Activated CD4-positive, alpha-beta T cell treated with anti-CD3 and anti-CD28 coated beads, Interleukin-2, amount 50 U/mL, for 24 hours (primary cell): ENCODE measurements around the gene KRTAP10-8.
A peak's percentile ranks its signal among the peaks of the same experiment; 100 is the strongest.
"Not testable (repeated sequence)": the region's sequence is repeated elsewhere in the genome, so short reads cannot be mapped to it uniquely, and the experiment has no call there.

ENCODE experiments used
- DNase-seq, 2 donors: peaks; one replicate each; pipeline ENCODE4 v3.0.0-alpha.2; 2020; ENCODE audit warnings: low read depth in 1 of 2, low spot score in 1 of 2

The KRTAP10-8 gene

DNA sequence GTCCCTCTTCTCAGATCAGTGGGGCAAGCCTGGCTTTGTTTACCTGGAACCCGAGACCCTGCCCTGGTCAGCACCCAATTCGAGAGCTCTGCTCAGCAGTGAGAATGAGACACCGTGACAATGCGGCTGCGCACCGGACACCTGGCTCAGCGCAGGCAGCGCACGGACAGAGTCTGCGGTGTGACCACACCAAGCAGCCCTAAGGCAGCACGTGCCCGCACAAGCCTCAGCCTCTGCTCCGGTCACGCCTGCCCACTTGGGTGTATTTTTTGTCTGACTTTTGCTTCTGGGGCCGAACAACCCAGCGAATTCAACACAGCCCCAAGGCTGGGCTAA is 4.7 kb downstream of the KRTAP10-8 start:
- DNase-seq, result no peak

DNA sequence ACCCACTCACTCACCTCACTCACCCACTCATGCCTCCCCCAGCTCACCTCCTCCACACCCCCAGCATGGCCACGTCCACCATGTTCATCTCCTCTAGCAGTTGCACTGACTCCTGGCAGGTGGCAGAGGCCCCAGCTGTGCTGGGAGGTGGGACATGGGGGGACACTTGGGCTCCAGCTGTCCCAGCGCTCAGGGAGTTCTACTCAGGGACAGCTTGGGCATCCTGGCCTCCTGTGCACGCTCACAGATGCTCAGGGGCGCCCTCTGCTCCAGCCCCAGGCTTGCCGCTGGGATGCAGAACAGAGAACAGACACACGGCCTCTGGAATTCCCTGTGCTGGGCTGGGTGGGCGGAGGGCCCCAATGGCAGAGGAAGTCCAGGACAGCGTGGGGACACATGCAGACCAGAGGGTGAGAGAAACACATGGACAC is 5.2 kb downstream of the KRTAP10-8 start:
- no peak for DNase-seq

DNA sequence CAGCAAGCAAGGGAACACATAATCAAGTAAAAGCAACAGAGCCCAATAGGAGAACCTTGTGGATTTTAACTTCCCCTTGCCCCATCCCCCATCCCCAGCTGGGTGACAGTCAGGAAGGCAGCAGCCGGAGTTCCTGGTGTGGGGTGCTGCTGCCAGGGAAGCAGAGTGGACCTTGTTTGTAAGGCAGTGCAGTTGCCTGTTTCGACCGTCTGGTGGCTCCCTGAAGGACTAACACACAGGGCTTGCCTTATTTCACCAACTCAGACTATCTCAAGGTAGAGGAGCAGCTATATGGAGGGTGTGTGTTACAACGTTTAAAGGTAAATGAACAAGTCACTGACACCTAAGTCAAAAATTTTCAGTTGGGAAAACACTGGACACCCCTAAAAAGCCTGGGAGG is 6.6 kb downstream of the KRTAP10-8 start:
- no peak for DNase-seq

DNA sequence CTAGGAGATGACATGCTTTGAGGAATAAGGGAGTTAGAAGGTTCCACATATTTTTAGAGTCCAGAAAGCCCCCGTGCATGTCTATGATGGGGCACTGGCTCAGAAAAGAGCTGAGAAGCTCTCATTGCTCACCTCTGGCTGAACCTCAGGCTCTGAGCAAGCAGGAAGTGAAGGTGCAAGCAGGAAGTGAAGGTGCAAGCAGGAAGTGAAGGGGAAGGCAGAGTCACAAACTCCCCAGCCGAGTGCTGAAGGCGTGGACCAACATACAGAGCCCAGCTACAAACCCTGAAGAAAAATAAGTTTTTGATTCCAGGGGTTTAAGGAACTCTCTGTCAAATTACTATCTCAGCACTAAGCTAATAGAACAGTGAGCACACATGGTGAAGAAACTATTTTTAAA is 7.0 kb downstream of the KRTAP10-8 start:
- peak in 1 of 2 donors; percentile 59 for DNase-seq

DNA sequence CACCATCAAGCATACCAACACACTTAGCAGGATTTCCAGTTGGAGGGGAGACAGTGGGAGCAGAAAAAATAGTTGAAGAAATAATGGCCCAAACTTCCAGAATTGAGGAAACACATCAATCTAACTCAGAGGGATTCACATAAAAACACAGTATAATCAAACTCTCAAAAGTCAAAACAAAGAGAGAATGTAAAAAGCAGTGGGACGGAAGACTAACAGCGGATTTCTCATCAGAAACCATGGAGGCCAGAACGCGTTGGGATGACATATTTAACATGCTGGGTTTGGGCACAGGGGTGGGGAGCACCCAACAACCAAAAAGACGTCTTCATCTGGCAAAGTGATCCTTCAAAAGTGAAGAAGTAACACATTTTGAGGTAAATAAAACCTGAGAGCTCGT is 8.0 kb downstream of the KRTAP10-8 start:
- DNase-seq, result no peak

DNA sequence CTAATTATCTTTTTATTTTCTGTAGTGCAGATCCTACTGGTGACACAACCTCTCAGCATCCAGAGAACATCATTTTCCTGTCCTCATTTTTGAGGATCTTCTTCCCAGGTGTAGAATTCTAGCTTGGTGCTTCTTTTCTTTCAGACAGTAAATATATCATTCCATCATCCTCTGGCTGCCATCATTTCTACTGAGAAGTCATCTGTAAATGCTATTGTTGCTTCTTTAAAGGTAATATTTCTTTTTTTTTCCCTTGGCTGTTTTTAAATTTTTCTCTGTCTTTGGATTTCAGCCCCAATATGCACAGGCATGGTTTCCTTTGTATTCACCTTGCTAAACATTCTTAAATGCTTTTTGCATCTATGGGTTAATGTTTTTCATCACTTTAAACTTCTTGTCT is 11.7 kb downstream of the KRTAP10-8 start:
- no peak for DNase-seq

DNA sequence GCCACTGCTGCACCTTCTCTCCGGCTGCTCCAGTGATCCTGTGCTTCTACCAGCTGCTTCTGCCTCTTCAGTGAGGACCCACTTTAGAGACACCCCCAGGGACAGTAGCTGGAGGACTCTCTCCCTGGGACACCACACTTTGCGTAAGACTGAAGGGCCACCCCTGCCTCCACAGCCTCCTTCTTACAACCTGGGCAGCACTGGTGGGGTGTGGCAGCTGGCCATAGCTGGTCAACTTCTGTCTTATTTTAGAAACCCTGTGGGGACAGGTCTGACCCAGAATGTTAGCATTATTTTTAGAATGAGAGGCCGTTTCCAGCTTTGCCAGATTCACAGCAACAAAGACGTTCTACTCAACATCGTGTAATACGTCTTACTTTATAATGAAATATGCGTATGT is 13.9 kb downstream of the KRTAP10-8 start:
- no peak for DNase-seq

DNA sequence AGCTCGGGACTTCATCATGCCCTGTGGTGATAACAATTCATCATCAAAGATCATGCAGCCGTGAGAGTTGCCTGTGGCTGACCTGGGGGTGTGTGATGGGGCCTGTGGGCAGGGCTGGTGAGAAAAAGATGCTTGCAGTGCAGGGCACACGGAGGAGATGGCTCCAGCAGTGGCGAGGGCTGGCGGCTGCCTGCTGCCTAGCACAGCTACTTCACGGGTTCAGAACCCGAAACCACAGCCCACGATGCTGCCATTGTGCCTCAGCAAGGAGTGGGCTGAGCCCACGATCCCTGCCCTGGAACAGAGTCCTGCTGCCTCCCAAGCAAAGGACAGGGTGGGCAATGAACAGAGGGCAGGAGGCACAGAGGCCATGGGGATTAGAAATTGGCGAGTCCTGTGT is 14.4 kb downstream of the KRTAP10-8 start:
- DNase-seq, result no peak

DNA sequence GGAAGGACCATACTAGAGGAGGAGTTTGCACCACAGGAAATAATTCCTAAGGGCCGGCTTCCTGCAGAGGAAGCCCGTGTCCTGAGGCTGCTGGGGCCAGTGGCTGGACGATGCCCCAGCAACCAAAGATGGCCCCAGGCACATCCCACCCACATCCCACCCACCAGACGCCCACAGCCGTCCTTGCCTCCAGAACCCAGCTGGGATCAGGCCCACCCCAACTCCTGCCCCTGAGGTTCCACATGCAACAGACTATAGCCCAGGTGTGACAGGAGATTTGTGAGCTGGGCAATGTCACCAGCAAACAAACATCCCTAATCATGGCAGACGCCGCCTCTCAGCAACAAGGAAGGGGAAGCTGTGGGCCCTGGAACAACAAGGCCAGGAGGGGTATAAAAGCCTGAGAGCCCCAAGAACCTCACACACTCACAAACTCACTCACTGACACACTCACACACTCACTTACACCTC is 14.8 kb downstream of the KRTAP10-8 start, which contains the start of gene KRTAP10-9:
Gene KRTAP10-9, plus strand, starts transcription at position 421 of the 471 bp plus-strand sequence. CDS start 79 bp downstream, outside the sequence.
- no peak for DNase-seq

DNA sequence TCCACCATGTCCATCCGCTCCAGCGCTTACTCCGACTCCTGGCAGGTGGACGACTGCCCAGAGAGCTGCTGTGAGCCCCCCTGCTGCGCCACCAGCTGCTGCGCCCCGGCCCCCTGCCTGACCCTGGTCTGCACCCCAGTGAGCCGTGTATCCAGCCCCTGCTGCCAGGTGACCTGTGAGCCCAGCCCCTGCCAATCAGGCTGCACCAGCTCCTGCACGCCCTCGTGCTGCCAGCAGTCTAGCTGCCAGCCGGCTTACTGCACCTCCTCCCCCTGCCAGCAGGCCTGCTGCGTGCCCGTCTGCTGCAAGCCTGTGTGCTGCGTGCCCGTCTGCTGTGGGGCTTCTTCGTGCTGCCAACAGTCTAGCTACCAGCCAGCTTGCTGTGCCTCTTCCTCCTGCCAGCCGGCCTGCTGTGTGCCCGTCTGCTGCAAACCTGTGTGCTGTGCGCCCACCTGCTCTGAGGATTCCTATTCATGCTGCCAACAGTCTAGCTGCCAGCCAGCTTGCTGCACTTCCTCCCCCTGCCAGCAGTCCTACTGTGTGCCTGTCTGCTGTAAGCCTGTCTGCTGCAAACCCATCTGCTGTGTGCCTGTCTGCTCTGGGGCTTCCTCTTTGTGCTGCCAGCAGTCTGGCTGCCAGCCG is 15.4 kb downstream of the KRTAP10-8 start:
- not testable (repeated sequence) for DNase-seq

DNA sequence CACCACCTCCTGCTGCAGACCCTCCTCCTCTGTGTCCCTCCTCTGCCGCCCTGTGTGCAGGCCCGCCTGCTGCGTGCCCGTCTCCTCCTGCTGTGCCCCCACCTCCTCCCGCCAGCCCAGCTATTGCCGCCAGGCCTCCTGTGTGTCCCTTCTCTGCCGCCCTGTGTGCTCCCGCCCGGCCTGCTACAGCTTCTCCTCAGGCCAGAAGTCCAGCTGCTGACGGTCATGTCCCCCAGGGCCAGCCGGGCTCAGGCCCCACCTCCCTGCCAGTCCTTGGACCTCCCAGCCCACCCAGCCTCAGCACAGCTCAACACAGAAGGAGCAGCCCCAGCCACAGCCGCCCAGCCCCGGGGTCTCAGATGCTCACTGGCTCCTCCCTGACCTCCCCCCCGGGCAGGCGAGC is 16.0 kb downstream of the KRTAP10-8 start:
- DNase-seq, result not testable (repeated sequence)

DNA sequence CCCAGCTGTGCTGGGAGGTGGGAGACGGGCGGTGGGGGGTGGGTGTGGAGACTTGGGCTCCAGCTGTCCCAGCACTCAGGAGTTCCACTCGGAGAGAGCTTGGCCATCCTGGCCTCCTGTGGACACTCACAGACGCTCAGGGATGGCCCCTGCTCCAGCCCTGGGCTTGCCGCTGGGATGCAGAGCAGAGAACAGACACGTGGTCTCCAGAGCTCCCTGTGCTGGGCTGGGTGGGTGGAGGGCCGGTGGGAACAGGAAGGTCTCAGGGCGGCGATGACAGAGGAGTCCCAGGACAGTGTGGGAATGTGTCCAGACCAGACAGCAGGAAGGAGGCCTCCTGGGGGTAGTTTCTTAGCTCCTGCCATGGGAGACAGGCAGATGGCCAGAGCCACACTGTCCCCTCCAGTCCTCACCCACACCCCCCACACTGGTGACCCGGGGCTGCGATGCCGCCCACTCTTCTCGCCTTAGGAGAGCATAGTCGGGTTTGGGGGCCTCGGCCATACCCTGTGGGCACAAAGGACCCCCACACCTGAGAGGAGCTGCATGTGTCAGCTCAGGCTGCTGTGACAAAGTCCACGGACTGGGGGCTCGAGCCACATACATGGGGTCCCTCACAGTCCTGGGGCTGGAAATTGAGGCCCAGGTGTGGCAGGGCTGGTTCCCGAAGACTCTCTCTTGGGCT is 17.0 kb downstream of the KRTAP10-8 start:
- no peak for DNase-seq

DNA sequence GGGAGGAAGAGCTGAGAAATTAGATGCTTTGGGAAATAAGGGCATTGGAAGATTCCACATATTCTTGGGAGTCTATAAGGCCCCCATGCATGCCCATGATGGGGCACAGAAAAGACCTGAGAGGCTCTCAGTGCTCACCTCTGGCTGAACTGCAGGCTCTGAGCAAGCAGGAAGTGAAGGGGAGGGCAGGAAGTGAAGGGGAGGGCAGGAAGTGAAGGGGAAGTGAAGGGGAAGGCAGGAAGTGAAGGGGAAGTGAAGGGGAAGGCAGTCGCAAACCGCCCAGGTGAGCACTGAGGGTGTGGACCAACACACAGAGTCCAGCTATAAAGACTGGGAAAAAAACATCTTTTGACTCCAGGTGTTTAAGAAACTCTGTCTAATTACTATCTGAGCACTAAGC is 18.6 kb downstream of the KRTAP10-8 start:
- no peak for DNase-seq

DNA sequence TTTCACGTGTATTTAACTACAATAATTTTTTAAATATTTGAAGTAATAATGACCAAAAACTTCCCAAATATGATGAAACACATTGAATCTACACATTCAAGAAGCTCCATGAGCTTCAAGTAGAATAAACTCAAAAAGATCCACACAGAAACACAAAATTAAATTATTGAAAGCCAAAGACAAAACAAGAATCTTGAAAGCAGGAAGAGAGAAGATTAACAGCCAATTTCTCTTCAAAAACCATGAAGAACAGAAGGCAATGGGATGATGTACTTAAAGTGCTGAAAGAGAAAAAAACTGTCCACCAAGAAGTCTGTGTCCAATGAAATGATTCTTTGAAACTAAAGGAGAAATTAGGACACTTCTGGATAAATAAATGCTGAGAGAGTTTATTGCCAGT is 20.2 kb downstream of the KRTAP10-8 start:
- no peak for DNase-seq

DNA sequence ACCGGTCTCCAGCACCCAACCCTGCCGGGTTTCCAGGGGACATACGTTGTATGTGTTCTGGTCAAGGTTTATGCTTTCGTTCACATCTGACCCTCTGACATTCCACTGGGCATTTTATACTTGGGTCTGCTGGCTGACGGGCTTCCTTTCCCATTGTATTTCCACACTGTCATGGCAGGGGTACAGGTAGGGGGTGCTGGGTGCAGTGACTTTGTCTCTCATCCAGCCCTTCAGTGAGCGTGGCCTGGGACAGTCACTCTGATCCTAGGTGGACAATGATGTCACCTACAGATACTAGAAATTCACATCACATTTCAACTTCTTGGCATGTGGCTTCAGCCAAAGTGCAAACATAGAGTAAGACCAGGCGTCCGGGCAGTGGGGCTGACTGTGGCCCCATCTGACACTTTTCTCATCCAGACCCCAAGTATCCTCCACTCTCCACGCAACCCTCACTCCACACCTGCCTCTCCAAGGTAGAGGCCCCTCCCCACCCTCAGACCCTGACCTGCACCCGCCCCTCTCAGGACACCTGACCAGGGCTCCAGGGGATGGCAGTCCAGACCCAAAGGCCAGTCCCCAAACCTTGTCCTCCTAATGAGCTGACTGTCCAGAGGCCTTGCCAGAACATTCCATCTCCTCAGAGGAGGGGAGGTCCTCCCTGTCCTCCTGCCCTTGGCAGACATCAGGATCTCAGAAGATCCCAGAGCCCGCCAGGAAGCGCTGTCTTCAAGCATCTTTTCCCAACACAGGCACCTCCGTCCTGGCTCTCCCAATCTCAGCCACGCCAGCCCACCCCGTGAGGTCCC is 24.5 kb downstream of the KRTAP10-8 start:
- no peak for DNase-seq

DNA sequence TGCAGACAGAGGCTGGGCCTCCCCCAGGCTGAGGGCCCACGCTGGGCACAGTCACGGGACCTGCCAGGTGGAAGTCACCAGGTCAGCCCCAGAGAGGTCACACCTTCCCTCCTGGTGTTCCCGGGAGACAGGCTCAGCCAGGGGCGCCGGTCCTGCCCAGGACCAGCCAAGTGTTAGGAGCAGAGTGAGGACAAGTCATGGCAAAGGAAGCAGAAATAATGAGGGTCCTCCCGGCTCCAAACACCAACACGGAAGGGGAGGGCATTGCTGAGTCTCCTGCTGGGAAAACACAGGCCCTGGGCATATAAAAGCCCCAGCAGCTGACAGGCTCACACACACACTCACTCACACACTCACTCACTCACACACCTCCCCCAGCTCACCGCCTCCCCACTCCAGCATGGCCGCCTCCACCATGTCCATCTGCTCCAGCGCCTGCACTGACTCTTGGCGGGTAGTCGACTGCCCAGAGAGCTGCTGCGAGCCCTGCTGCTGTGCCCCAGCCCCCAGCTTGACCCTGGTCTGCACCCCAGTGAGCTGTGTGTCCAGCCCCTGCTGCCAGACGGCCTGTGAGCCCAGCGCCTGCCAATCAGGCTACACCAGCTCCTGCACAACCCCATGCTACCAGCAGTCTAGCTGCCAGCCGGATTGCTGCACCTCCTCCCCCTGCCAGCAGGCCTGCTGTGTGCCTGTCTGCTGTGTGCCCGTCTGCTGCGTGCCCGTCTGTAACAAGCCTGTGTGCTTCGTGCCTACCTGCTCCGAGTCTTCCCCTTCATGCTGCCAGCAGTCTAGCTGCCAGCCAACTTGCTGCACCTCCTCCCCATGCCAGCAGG is 25.4 kb downstream of the KRTAP10-8 start, which contains the start of gene KRTAP10-10:
Gene KRTAP10-10, plus strand, starts transcription at position 339 of the 833 bp plus-strand sequence. Its CDS starts 62 bp downstream, at position 401.
- no peak for DNase-seq

DNA sequence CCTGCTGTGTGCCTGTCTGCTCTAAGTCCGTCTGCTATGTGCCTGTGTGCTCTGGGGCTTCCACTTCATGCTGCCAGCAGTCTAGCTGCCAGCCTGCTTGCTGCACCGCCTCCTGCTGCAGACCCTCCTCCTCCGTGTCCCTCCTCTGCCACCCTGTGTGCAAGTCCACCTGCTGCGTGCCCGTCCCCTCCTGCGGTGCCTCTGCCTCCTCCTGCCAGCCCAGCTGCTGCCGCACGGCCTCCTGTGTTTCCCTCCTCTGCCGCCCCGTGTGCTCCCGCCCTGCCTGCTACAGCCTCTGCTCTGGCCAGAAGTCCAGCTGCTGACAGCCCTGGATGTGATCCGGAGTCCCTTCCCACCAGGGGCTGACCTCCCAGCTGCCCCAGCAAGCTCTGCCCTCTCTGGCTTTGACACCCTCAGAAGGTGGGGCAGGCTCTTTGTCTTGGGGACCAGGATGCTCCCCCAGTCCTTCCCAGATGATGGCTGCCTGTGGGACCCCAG is 26.0 kb downstream of the KRTAP10-8 start:
- not testable (repeated sequence) for DNase-seq

DNA sequence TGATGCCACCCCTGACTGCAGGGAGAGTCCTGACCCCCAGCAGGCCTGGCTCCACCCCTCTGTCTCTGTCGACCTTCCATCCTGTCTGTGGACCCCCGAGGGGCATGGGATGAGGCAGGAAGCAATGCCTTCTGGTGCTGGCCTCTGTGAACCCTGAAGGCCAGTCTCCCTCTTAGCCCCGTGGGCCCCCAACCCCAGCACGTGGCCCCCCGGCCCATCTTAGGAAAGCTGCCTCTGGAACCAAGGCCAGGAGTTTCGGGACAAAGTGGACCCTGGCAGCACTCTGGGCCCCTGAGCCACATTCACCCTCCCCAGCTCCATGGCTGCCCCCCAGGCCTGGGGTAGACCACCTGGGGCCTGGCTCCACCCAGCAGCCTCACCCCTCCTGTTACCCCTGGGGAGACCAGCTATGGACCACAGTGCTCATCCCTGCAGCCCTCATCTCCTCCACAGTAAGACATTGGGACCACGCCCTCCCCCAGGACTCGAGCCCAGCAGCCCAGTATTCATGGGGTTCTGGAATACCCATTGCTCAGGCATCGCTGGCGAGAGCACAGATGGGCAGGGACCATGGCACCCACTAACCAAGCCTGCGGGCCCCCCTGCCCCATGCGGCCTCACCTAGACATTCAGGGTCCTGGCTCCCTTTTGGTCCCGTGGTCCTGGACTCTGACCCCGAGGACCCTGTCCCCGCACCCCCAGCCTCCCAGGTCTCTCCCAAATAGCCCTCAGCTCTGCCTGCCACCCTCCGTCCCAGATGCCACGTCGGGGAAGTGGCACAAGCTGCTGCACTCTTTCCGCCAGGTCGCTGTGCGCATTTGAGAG is 26.8 kb downstream of the KRTAP10-8 start:
- DNase-seq, result not testable (repeated sequence)

DNA sequence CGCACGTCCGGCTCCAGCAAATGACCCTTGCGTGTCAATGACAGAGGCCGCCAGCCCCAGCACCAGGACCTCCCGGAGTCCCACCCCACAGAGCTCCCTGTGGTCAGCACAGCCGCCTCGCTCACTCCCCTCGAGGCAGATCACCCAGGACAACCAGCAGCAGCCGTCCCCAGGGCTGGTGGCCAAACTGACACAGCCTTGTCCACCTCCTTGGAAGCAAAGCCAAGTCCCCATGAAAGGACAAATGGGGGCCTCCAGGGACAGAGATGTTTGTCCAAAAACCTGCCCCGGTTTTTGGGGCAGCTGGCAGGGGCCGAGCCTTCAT is 27.4 kb downstream of the KRTAP10-8 start:
- no peak for DNase-seq

DNA sequence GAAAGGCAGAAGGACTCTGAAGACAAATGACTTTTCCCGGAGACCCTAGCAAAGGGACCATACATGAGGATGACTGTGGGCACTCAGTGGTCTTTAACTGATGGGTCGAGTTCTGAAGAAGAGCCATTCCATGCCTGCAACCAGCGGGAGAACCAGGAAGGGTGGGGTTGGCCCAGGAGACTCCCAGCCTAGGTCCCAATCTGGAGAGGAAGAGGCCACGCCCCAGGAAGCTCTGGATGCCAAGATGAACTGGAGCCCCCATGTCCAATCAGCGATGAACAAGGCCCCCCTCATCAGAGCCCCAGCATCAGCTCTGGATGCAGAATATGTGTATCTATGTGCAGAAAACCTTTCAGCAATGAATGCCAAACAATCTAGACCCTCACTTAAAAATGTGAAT is 28.9 kb downstream of the KRTAP10-8 start:
- DNase-seq, result no peak
